Astrocyte of the cerebellum (primary cell): ENCODE data around the gene DNAJC9.

ENCODE experiments used
- DNase-seq: peaks from one replicate; pipeline ENCODE4 v3.0.0-alpha.2; 2011; ENCODE audit warnings: low read depth
- H3K4me3 ChIP-seq: 2 replicates; pipeline ENCODE4 v1.5.1; 2011; ENCODE audit warnings: mild to moderate bottlenecking, low read depth, low read length, moderate library complexity
- CTCF ChIP-seq: IDR thresholded peaks from 2 replicates; pipeline ENCODE4 v1.5.1; 2012; ENCODE audit warnings: low read length, low read depth, moderate library complexity, mild to moderate bottlenecking; ENCODE audit errors: missing control alignments
- in situ Hi-C: cut with HindIII; loops from 2 replicates; pipeline ENCODE4 v1.10.0; 2017; ENCODE audit warnings: low sequenced_read_pairs

Gene DNAJC9

GRCh38 chr10:73252445-73253224, 5.6 kb upstream of the DNAJC9 start, which contains the start of gene MRPS16:
TSS of gene MRPS16 (minus strand) at chr10:73252644. CDS start at chr10:73252482, 162 bp downstream.
- DNase-seq: peak; percentile 94
- no peak for TF ChIP-seq CTCF
- in situ Hi-C loops: no loop called here
- peak within 1 kb of the TSS; percentile 96 for H3K4me3 ChIP-seq

- peak overlapping the region; percentile 96 for H3K4me3 ChIP-seq
- in situ Hi-C loops: no loop called here
- TF ChIP-seq CTCF: no peak
- no peak for DNase-seq
These were observed 4.8 kb upstream of the DNAJC9 start for GRCh38 chr10:73251683-73252444.

- in situ Hi-C loops: no loop called here
- no peak overlapping the region for H3K4me3 ChIP-seq
- TF ChIP-seq CTCF: no peak
- DNase-seq: no peak
These were observed 1.2 kb upstream of the DNAJC9 start for GRCh38 chr10:73248259-73248724.

- DNase-seq: no peak
- in situ Hi-C loops: no loop called here
- TF ChIP-seq CTCF: no peak
- peak overlapping the region; percentile 85 for H3K4me3 ChIP-seq
These were observed 629 bp upstream of the DNAJC9 start for GRCh38 chr10:73247509-73248258.

- TF ChIP-seq CTCF: no peak
- no peak for DNase-seq
- in situ Hi-C loops: no loop called here
- peak overlapping the region; percentile 85 for H3K4me3 ChIP-seq
These were observed 771 bp downstream of the DNAJC9 start for GRCh38 chr10:73246322-73246645.

- H3K4me3 ChIP-seq: peak overlapping the region; percentile 85
- in situ Hi-C loops: no loop called here
- TF ChIP-seq CTCF: no peak
- no peak for DNase-seq
These were observed 2.1 kb downstream of the DNAJC9 start for GRCh38 chr10:73244866-73245477.
